ENCODE measurements around the gene SMIM12.

The SMIM12 gene

DNA sequence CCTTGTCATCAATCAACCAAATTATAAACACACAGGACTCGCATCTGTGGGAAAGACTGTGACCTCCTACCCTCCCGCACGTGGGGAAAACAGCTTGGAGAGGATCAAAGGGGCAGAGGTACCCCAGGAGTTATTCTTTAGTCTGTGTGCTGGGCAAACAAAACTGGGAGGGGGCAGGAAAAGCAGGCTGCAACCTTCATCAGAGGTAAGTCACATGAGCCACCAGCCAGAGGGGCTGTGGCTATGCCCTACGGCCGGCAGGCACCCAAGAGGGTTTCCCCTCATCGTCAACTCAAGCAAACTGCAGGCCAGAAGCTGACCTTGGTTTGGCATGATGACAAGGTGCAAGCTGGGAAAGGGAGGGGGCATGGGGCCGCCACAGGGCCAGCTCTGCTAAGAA lies 12.5 kb downstream of the SMIM12 start:
- TF ChIP-seq FOXP2 (optimal IDR thresholded peaks at IDR 0.05; ENCODE audit: borderline replicate concordance, extremely low read depth, extremely low read length, insufficient read depth) = no peak
- no peak for TF ChIP-seq REST (IDR thresholded peaks at IDR 0.05; ENCODE audit: insufficient read depth in 1 of 2, low read depth in 2 of 2, low read length in 2 of 2)

DNA sequence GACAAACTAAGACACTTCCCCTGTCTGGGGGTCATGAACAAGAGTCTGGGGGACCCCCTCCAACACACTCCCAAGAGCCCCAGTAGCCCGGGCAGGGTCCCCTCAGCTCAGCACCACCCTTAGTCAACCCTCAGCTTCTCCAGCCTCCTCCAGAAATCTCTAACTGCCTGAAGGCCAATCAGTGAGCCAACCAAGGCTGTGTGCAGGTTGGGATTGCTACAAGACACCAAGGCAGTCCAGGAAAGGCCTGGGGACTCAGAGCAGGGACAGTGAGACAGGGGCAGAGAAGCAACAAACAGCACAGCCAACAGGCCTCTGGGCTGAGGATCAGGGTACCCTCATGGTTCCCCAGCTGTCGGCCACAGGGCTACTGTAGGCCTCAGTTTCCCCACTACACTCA lies 13.3 kb downstream of the SMIM12 start:
- TF ChIP-seq TAF1 (IDR thresholded peaks at IDR 0.05; ENCODE audit: borderline replicate concordance, insufficient read depth, low read length) (no peak), REST (IDR thresholded peaks at IDR 0.05; ENCODE audit: insufficient read depth in 1 of 2, low read depth in 2 of 2, low read length in 2 of 2) (no peak), SIN3A (IDR thresholded peaks at IDR 0.05; ENCODE audit: borderline replicate concordance, insufficient read depth, low read length) (no peak), FOXP2 (optimal IDR thresholded peaks at IDR 0.05; ENCODE audit: borderline replicate concordance, extremely low read depth, extremely low read length, insufficient read depth) (no peak), POLR2AphosphoS5 (IDR thresholded peaks at IDR 0.05; ENCODE audit: low read depth, low read length) (no peak)

DNA sequence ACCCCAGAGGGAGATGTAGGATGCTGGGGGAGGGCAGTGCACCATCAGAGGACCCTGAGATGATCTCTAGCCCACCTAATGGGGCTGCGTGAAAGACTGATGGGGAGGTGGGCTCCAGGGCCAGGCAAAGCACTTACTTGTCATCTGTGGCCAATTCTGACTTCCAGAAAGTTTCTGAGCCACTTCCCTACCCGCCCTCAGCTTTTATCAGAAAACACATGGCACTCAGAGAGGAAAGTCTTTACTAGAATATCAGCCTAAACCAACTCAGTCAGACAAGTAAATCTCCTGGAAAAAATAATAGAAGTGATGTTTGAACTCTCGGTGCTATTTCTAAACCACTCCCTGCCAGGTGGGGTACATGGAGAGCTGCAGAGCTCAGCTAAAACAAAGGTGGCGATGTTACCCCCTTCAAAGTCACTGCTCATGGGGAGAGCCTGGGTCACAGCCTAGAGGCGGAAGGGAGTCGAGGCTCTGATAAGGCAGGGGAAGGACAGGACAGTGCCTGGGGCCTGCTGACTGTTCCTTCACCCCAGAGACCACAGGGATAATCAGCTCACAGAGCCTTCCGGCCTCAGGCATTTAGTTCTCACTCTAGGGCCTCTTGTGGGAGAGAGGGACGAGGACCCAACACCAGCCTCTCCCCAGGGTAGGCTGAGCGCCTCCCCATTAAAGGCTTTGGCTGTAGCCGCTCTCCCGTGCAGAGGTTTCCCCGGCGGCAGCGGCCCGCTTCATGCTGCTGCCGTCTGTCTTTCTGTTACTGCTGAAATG lies 14.2 kb downstream of the SMIM12 start:
- TF ChIP-seq FOXP2 (optimal IDR thresholded peaks at IDR 0.05; ENCODE audit: borderline replicate concordance, extremely low read depth, extremely low read length, insufficient read depth) = no peak
- TF ChIP-seq SIN3A (IDR thresholded peaks at IDR 0.05; ENCODE audit: borderline replicate concordance, insufficient read depth, low read length) = no peak
- TF ChIP-seq POLR2AphosphoS5 (IDR thresholded peaks at IDR 0.05; ENCODE audit: low read depth, low read length) = no peak
- TF ChIP-seq TAF1 (IDR thresholded peaks at IDR 0.05; ENCODE audit: borderline replicate concordance, insufficient read depth, low read length) = no peak
- TF ChIP-seq REST (IDR thresholded peaks at IDR 0.05; ENCODE audit: insufficient read depth in 1 of 2, low read depth in 2 of 2, low read length in 2 of 2) = no peak

DNA sequence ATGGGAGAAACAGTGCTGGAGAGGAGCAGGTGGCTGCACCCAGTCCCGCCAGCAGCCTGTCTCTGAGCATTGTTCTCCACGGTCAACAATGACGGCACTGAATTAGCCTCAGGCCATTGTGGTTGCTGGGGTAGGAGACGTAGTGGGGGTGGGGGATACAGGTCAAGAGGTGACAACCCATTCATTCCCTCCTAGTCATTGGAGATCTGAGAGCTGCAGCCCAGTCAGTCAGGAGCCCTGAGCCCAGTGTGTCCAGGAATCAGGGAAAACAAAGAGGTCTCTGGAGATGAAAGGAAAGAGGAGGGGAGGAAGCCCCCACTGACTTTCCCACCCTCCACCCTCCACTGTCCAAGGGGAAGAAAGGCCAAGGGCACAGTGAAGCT lies 15.3 kb downstream of the SMIM12 start:
- TF ChIP-seq SIN3A (IDR thresholded peaks at IDR 0.05; ENCODE audit: borderline replicate concordance, insufficient read depth, low read length) (no peak), REST (IDR thresholded peaks at IDR 0.05; ENCODE audit: insufficient read depth in 1 of 2, low read depth in 2 of 2, low read length in 2 of 2) (no peak), POLR2AphosphoS5 (IDR thresholded peaks at IDR 0.05; ENCODE audit: low read depth, low read length) (no peak), TAF1 (IDR thresholded peaks at IDR 0.05; ENCODE audit: borderline replicate concordance, insufficient read depth, low read length) (no peak), FOXP2 (optimal IDR thresholded peaks at IDR 0.05; ENCODE audit: borderline replicate concordance, extremely low read depth, extremely low read length, insufficient read depth) (no peak)

Data from PFSK-1 (cell line).